Forelimb muscle (tissue), 1 donor: ENCODE results near the gene ABCG1. TPM values are rescaled to one million over a fixed set of nuclear protein-coding genes. Genes with fewer than 3 reads are reported as not detected.

Experiments
- DNase-seq: peaks from one replicate; pipeline ENCODE4 v3.0.0-alpha.2; 2013; ENCODE audit warnings: low read depth
- polyA plus RNA-seq: library from polyadenylated mRNA; unstranded; fragments of 120-200 nt; gene quantifications from one replicate; pipeline ENCODE4 v1.2.1, GENCODE V29; 2013; ENCODE audit not compliant: insufficient read length

Gene ABCG1
- polyA plus RNA-seq, 1 donor = 6.7 TPM

DNA sequence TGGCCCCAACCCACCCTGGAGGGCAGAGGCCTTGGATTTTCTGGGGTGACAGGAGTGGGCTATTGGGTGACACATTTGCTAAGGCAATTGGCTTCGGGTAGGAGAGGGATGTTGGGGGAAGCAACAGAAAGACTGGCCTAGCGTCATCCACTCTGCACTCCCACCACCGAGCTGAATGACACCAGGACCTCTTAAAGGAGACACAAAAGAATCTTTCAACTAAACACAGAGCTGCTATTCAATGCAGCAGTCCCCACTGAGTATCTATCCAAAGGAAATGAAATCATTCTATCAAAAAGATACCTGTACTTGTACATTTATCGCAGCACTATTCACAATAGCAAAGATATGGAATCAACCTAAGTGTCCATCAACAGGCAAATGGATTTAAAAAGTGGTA lies 125.7 kb downstream of the ABCG1 start:
- no peak for DNase-seq

DNA sequence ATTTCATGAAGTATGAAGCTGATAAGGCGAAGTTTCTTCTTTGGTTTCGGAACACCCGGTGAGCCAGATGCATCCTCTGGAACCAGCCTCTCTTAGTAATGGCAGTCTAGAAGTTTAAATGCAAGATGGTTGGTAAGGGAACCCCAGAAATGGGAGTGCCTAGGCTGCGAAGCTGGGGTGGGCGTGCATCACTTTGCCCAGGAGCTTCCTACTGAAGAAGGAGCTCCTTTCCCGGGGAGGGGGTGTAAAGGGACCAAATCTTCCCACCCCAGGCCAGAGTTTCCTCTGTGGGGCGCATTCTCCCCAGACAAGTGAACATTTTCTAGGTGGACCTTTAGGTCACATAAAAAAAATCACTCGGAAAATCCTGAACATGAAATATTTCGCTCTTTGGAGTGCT lies 127.5 kb downstream of the ABCG1 start:
- no peak for DNase-seq

Other genes starting within 250 kb of the ABCG1 start
- gene ZBTB21, start 208.8 kb upstream of the ABCG1 start, polyA plus RNA-seq = 5.1 TPM
- gene UMODL1, start 147.8 kb upstream of the ABCG1 start, polyA plus RNA-seq = not detected
- 1.7 TPM for gene TFF3, start 96.3 kb downstream of the ABCG1 start, polyA plus RNA-seq
- gene TFF2, start 131.9 kb downstream of the ABCG1 start, polyA plus RNA-seq = not detected
- not detected for gene TFF1, start 147.4 kb downstream of the ABCG1 start, polyA plus RNA-seq
- gene TMPRSS3, start 176.9 kb downstream of the ABCG1 start, polyA plus RNA-seq = not detected
- gene UBASH3A, start 184.8 kb downstream of the ABCG1 start, polyA plus RNA-seq = 0.11 TPM